GM19467 (cell line): Measurements from ENCODE around the gene USP17L21.
"Not testable (repeated sequence)": the region's sequence is repeated elsewhere in the genome, so short reads cannot be mapped to it uniquely, and the experiment has no call there.

Experiments used
- ATAC-seq: cut with Tn5 transposase; IDR thresholded peaks from one replicate; pipeline ENCODE4 v1.9.1; 2021; ENCODE audit warnings: mild to moderate bottlenecking, moderate library complexity; ENCODE audit not compliant: unreplicated experiment

Gene USP17L21, protein sequence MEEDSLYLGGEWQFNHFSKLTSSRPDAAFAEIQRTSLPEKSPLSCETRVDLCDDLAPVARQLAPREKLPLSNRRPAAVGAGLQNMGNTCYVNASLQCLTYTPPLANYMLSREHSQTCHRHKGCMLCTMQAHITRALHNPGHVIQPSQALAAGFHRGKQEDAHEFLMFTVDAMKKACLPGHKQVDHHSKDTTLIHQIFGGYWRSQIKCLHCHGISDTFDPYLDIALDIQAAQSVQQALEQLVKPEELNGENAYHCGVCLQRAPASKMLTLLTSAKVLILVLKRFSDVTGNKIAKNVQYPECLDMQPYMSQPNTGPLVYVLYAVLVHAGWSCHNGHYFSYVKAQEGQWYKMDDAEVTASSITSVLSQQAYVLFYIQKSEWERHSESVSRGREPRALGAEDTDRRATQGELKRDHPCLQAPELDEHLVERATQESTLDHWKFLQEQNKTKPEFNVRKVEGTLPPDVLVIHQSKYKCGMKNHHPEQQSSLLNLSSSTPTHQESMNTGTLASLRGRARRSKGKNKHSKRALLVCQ

DNA sequence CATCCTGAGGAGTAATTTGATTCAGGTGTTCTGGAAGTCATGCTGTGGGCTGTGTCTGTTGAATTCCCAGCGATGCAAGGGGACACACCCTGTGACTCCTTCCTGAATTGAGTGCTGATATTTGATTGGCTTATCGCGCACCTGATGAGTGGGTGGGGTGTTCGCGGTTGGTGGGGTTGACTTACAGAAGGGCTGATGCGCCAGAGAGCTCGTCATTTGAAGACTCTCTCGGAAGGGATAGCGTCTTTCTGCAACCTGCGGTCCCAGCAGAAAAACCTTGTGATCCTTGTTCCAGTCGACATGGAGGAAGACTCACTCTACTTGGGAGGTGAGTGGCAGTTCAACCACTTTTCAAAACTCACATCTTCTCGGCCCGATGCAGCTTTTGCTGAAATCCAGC is at the start of gene USP17L21:
USP17L21 (plus strand) TSS at position 301 of the 400 bp plus-strand sequence; CDS start at position 301, 0 bp downstream.
- not testable (repeated sequence) for ATAC-seq

GRCh38 chr4:9214701-9215100 is 48.0 kb upstream of the USP17L21 start:
- not testable (repeated sequence) for ATAC-seq

DNA sequence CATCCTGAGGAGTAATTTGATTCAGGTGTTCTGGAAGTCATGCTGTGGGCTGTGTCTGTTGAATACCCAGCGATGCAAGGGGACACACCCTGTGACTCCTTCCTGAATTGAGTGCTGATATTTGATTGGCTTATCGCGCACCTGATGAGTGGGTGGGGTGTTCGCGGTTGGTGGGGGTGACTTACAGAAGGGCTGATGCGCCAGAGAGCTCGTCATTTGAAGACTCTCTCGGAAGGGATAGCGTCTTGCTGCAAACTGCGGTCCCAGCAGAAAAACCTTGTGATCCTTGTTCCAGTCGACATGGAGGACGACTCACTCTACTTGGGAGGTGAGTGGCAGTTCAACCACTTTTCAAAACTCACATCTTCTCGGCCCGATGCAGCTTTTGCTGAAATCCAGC is 47.6 kb upstream of the USP17L21 start, which contains the start of gene USP17L11:
USP17L11 (plus strand) TSS at position 301 of the 400 bp plus-strand sequence; CDS start at position 301, 0 bp downstream.
- not testable (repeated sequence) for ATAC-seq

- ATAC-seq: not testable (repeated sequence)
Measured at GRCh38 chr4:9219852-9220251, 42.8 kb upstream of the USP17L21 start, which contains the start of gene USP17L12. TSS of gene USP17L12 (plus strand) at chr4:9220152. CDS start at chr4:9220152, 0 bp downstream.

DNA sequence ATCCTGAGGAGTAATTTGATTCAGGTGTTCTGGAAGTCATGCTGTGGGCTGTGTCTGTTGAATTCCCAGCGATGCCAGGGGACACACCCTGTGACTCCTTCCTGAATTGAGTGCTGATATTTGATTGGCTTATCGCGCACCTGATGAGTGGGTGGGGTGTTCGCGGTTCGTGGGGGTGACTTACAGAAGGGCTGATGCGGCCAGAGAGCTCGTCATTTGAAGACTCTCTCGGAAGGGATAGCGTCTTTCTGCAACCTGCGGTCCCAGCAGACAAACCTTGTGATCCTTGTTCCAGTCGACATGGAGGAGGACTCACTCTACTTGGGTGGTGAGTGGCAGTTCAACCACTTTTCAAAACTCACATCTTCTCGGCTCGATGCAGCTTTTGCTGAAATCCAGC is 38.1 kb upstream of the USP17L21 start, which contains the start of gene USP17L13:
USP17L13 (plus strand) TSS at position 301 of the 400 bp plus-strand sequence; CDS start at position 301, 0 bp downstream.
- ATAC-seq: not testable (repeated sequence)

DNA sequence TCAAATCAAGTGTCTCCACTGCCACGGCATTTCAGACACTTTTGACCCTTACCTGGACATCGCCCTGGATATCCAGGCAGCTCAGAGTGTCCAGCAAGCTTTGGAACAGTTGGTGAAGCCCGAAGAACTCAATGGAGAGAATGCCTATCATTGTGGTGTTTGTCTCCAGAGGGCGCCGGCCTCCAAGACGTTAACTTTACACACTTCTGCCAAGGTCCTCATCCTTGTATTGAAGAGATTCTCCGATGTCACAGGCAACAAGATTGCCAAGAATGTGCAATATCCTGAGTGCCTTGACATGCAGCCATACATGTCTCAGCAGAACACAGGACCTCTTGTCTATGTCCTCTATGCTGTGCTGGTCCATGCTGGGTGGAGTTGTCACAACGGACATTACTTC is 32.4 kb upstream of the USP17L21 start:
- not testable (repeated sequence) for ATAC-seq

- ATAC-seq: not testable (repeated sequence)
Measured at GRCh38 chr4:9234085-9234484, 28.6 kb upstream of the USP17L21 start, which contains the start of gene USP17L15. TSS of gene USP17L15 (plus strand) at chr4:9234385. CDS start at chr4:9234385, 0 bp downstream.

DNA sequence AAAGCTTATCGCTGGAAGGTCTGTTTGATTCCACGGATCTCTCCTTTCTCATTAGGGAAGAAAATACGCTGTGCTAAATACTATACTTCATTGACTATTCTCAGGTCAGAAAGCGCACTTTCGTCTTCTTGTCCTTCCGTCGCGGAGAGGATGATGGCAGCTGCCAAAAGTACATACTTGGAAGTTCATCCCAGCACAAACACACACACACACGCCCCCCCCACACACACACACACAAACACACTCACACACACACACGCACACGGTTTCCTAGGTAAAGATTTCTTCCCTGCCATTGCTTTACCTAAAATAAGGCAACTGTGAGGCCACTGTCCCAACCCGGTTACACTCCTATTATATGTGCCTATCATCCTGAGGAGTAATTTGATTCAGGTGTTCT is 24.2 kb upstream of the USP17L21 start:
- not testable (repeated sequence) for ATAC-seq

DNA sequence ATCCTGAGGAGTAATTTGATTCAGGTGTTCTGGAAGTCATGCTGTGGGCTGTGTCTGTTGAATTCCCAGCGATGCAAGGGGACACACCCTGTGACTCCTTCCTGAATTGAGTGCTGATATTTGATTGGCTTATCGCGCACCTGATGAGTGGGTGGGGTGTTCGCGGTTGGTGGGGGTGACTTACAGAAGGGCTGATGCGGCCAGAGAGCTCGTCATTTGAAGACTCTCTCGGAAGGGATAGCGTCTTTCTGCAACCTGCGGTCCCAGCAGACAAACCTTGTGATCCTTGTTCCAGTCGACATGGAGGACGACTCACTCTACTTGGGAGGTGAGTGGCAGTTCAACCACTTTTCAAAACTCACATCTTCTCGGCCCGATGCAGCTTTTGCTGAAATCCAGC is 19.1 kb upstream of the USP17L21 start, which contains the start of gene USP17L17:
USP17L17 (plus strand) TSS at position 301 of the 400 bp plus-strand sequence; CDS start at position 301, 0 bp downstream.
- not testable (repeated sequence) for ATAC-seq

- ATAC-seq: not testable (repeated sequence)
Measured at GRCh38 chr4:9247953-9248680, 14.6 kb upstream of the USP17L21 start, which contains the start of gene USP17L18. TSS of gene USP17L18 (plus strand) at chr4:9248630. CDS start at chr4:9248630, 0 bp downstream.

GRCh38 chr4:9253078-9253477 is 9.6 kb upstream of the USP17L21 start, which contains the start of gene USP17L19:
TSS of gene USP17L19 (plus strand) at chr4:9253378. CDS start at chr4:9253378, 0 bp downstream.
- ATAC-seq: not testable (repeated sequence)

- ATAC-seq: not testable (repeated sequence)
Measured at GRCh38 chr4:9257824-9258223, 4.8 kb upstream of the USP17L21 start, which contains the start of gene USP17L20. TSS of gene USP17L20 (plus strand) at chr4:9258124. CDS start at chr4:9258124, 0 bp downstream.

DNA sequence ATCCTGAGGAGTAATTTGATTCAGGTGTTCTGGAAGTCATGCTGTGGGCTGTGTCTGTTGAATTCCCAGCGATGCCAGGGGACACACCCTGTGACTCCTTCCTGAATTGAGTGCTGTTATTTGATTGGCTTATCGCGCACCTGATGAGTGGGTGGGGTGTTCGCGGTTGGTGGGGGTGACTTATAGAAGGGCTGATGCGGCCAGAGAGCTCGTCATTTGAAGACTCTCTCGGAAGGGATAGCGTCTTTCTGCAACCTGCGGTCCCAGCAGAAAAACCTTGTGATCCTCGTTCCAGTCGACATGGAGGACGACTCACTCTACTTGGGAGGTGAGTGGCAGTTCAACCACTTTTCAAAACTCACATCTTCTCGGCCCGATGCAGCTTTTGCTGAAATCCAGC is 4.6 kb downstream of the USP17L21 start, which contains the start of gene USP17L22:
USP17L22 (plus strand) TSS at position 301 of the 400 bp plus-strand sequence; CDS start at position 301, 0 bp downstream.
- ATAC-seq: not testable (repeated sequence)

GRCh38 chr4:9271719-9272118 is 9.0 kb downstream of the USP17L21 start:
- ATAC-seq: not testable (repeated sequence)
